Embryonic facial prominence (tissue), 1 donor: ENCODE data around the gene C1QTNF5.

ENCODE experiments used
- DNase-seq: peaks from one replicate; pipeline ENCODE4 v3.0.0-alpha.2; 2016; ENCODE audit errors: extremely low spot score

C1QTNF5 gene

GRCh38 chr11:119295178-119295577 lies 45.5 kb downstream of the C1QTNF5 start:
- no peak for DNase-seq

GRCh38 chr11:119293461-119293860 lies 47.2 kb downstream of the C1QTNF5 start:
- DNase-seq = no peak

GRCh38 chr11:119290894-119291497 lies 49.7 kb downstream of the C1QTNF5 start:
- no peak for DNase-seq
